K562 (cell line): ENCODE measurements around the gene CSTPP1.

ENCODE experiments used
- ARHGAP35 ChIP-seq: fragments of 450-650 bp; IDR thresholded peaks from 2 replicates; pipeline ENCODE4 v1.6.1; 2018; ENCODE audit not compliant: partially characterized antibody
- EGR1 ChIP-seq: fragments of 450-650 bp; conservative IDR thresholded peaks from 2 replicates; pipeline ENCODE4 v1.6.1; 2017; ENCODE audit warnings: mild to moderate bottlenecking
- FOSL1 ChIP-seq: fragments of 200-800 bp; sonication (Bioruptor generic); conservative IDR thresholded peaks from 2 replicates; pipeline ENCODE4 v1.6.1; 2016; ENCODE audit warnings: missing genetic modification characterization, missing compliant biosample characterization
- JUND ChIP-seq, 2 experiments: IDR thresholded peaks; 2 replicates in 1 of 2; 3 replicates in 1 of 2; pipeline ENCODE4 v1.6.1; 2011; ENCODE audit warnings: borderline replicate concordance in 2 of 2, low read depth in 2 of 2, low read length in 2 of 2, improper control_type of control experiment in 1 of 2, missing biosample characterization in 1 of 2, missing genetic modification characterization in 1 of 2, missing genetic modification reagents in 1 of 2
- MXI1 ChIP-seq: IDR thresholded peaks from 2 replicates; pipeline ENCODE4 v1.6.1; 2011; ENCODE audit warnings: low read depth, mild to moderate bottlenecking, improper control_type of control experiment, low read length
- MYC ChIP-seq, 2 experiments: fragments of 250-450 bp in 1 of 2; sonication (Bioruptor Pico) in 1 of 2; IDR thresholded peaks; 2 replicates each; pipeline versions ENCODE4 v1.5.1 to v1.6.1; 2012 to 2021; ENCODE audit warnings: low read depth in 2 of 2, borderline replicate concordance in 1 of 2, improper control_type of control experiment in 1 of 2, low read length in 1 of 2, mild to moderate bottlenecking in 1 of 2, moderate library complexity in 1 of 2
- POLR2AphosphoS5 ChIP-seq: IDR thresholded peaks from 2 replicates; pipeline ENCODE4 v1.6.1; 2011; ENCODE audit warnings: mild to moderate bottlenecking, low read depth, low read length, moderate library complexity; ENCODE audit not compliant: control insufficient read depth, insufficient read depth
- TF ChIP-seq, protein P1 (sequence below): fragments of 450-650 bp; IDR thresholded peaks from 2 replicates; pipeline ENCODE4 v1.7.0; 2016; ENCODE audit warnings: borderline replicate concordance
- TF ChIP-seq, protein P2 (sequence below), 3 experiments: IDR thresholded peaks in 2 of 3; conservative IDR thresholded peaks in 1 of 3; 2 replicates each; pipeline ENCODE4 v1.5.1; 2011 to 2012; ENCODE audit warnings: low read length in 3 of 3, mild to moderate bottlenecking in 3 of 3, control low read depth in 2 of 3, improper control_type of control experiment in 1 of 3, inconsistent platforms in 1 of 3, low read depth in 1 of 3, mixed read lengths in 1 of 3, moderate library complexity in 1 of 3; ENCODE audit not compliant: insufficient read depth in 2 of 3
- TF ChIP-seq, protein P3 (sequence below): fragments of 450-650 bp; IDR thresholded peaks from 2 replicates; pipeline ENCODE4 v1.6.1; 2017; ENCODE audit warnings: mild to moderate bottlenecking, moderate library complexity
- TF ChIP-seq, protein P4 (sequence below): fragments of 200-400 bp; formaldehyde crosslinking; IDR thresholded peaks from 2 replicates; pipeline ENCODE4 v1.6.1; 2017; ENCODE audit warnings: mild to moderate bottlenecking, low read depth, low read length, moderate library complexity
- TF ChIP-seq, protein P5 (sequence below): sonication (generic); formaldehyde crosslinking; IDR thresholded peaks from 2 replicates; pipeline ENCODE4 v1.8.0; 2022; ENCODE audit warnings: mild to moderate bottlenecking, missing genetic modification reagents

DNA sequence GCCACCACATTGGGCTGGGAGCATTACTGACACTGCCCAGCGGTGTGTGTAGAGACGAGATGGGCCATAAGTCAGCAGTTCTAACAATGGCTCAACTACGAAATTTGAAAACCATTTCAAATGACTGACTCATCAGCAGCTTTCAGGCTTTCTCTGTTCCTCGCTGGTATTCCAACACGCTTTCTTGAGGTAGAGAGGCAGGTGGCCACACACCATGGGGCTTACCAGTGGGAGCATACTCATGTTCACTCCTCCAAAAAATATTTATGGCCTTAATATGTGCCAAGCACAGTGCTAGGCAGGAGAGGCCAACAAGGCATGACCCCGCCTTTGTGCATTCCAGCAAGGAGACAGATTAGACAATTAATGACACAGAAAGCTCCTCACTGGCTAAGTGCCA lies 219.8 kb downstream of the CSTPP1 start:
- no peak for TF ChIP-seq EGR1
- TF ChIP-seq, protein P1, sequence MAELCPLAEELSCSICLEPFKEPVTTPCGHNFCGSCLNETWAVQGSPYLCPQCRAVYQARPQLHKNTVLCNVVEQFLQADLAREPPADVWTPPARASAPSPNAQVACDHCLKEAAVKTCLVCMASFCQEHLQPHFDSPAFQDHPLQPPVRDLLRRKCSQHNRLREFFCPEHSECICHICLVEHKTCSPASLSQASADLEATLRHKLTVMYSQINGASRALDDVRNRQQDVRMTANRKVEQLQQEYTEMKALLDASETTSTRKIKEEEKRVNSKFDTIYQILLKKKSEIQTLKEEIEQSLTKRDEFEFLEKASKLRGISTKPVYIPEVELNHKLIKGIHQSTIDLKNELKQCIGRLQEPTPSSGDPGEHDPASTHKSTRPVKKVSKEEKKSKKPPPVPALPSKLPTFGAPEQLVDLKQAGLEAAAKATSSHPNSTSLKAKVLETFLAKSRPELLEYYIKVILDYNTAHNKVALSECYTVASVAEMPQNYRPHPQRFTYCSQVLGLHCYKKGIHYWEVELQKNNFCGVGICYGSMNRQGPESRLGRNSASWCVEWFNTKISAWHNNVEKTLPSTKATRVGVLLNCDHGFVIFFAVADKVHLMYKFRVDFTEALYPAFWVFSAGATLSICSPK = no peak
- no peak for TF ChIP-seq FOSL1
- TF ChIP-seq, protein P2, sequence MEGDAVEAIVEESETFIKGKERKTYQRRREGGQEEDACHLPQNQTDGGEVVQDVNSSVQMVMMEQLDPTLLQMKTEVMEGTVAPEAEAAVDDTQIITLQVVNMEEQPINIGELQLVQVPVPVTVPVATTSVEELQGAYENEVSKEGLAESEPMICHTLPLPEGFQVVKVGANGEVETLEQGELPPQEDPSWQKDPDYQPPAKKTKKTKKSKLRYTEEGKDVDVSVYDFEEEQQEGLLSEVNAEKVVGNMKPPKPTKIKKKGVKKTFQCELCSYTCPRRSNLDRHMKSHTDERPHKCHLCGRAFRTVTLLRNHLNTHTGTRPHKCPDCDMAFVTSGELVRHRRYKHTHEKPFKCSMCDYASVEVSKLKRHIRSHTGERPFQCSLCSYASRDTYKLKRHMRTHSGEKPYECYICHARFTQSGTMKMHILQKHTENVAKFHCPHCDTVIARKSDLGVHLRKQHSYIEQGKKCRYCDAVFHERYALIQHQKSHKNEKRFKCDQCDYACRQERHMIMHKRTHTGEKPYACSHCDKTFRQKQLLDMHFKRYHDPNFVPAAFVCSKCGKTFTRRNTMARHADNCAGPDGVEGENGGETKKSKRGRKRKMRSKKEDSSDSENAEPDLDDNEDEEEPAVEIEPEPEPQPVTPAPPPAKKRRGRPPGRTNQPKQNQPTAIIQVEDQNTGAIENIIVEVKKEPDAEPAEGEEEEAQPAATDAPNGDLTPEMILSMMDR (IDR thresholded peaks at IDR 0.05 in 2 of 3, conservative IDR thresholded peaks at IDR 0.05 in 1 of 3; ENCODE audit: insufficient read depth in 2 of 3, low read depth in 1 of 3, low read length in 3 of 3) = no peak
- TF ChIP-seq, protein P3, sequence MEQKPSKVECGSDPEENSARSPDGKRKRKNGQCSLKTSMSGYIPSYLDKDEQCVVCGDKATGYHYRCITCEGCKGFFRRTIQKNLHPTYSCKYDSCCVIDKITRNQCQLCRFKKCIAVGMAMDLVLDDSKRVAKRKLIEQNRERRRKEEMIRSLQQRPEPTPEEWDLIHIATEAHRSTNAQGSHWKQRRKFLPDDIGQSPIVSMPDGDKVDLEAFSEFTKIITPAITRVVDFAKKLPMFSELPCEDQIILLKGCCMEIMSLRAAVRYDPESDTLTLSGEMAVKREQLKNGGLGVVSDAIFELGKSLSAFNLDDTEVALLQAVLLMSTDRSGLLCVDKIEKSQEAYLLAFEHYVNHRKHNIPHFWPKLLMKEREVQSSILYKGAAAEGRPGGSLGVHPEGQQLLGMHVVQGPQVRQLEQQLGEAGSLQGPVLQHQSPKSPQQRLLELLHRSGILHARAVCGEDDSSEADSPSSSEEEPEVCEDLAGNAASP = no peak
- TF ChIP-seq JUND (IDR thresholded peaks at IDR 0.05; ENCODE audit: borderline replicate concordance, low read depth, low read length) = no peak
- TF ChIP-seq JUND (tag; IDR thresholded peaks at IDR 0.05; ENCODE audit: borderline replicate concordance, low read depth, low read length) = no peak
- TF ChIP-seq MYC (IDR thresholded peaks at IDR 0.05; ENCODE audit: low read depth, low read length) = no peak
- no peak for TF ChIP-seq MYC (CRISPR knock-in tag; IDR thresholded peaks at IDR 0.05; ENCODE audit: borderline replicate concordance, low read depth)
- TF ChIP-seq, protein P4, sequence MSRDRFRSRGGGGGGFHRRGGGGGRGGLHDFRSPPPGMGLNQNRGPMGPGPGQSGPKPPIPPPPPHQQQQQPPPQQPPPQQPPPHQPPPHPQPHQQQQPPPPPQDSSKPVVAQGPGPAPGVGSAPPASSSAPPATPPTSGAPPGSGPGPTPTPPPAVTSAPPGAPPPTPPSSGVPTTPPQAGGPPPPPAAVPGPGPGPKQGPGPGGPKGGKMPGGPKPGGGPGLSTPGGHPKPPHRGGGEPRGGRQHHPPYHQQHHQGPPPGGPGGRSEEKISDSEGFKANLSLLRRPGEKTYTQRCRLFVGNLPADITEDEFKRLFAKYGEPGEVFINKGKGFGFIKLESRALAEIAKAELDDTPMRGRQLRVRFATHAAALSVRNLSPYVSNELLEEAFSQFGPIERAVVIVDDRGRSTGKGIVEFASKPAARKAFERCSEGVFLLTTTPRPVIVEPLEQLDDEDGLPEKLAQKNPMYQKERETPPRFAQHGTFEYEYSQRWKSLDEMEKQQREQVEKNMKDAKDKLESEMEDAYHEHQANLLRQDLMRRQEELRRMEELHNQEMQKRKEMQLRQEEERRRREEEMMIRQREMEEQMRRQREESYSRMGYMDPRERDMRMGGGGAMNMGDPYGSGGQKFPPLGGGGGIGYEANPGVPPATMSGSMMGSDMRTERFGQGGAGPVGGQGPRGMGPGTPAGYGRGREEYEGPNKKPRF = no peak
- TF ChIP-seq ARHGAP35 = no peak
- no peak for TF ChIP-seq POLR2AphosphoS5
- TF ChIP-seq MXI1 = no peak
- TF ChIP-seq, protein P5, sequence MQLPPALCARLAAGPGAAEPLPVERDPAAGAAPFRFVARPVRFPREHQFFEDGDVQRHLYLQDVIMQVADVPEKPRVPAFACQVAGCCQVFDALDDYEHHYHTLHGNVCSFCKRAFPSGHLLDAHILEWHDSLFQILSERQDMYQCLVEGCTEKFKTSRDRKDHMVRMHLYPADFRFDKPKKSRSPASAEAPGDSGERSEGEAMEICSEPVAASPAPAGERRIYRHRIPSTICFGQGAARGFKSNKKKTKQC (CRISPR knock-in tag) = no peak
